ENCODE measurements around the gene LRP3.

The LRP3 gene

DNA sequence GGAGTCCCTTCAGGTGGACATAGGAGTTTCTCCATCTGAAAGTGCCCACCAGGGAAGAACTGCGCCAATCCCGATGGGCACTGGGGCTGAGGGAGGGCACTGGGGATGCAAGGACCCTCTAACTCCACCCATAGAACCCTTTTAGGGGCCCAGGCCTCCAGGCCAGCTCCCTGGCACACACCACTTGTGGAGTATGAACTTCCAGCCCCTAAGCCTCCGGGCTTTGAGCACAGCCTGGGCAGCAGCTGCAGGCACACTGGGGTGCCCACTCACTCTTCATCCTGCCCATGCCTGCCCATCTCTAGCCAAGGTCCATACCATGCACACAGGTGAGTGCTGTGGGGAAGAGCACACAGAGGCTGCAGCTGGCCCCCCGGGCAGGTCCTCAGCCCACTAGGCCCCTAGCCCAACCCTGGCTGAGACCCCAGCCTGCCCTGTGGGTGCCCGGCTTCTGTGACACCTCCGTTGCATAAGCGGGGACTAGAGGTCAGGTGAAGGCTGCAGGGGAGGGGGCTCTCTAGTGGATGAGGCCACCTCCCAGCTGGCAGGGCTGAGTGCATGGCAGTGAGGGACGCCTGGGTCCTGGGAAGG is 46.1 kb downstream of the LRP3 start:
- no peak overlapping the region for H3K27ac Mint-ChIP-seq

DNA sequence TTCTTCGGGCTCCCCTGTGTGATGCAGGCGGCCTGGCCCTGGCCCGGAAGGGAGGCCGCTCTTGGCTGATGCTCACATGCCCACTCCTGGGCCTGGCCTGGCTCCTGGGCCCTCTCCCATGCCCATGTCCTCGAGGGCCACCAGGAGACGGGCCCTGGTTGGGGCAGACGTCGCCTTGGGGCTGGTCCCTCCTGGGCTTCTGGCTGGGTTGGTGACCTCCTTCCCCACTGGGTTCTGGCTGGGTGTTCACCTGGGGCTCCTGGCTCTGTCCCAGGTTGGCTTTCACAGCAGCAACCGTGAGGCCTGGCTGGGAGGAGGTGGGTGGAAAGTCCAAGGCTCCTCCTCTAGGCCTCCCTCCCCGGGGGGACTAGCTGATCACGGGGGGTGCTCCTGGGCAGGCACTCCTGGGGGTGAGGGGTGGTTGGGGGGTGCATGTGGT is 47.0 kb downstream of the LRP3 start:
- Mint-ChIP-seq H3K4me3 (no peak overlapping the region), H3K4me1 (no peaks in the 10 kb centered on the region), H3K27ac (no peak overlapping the region), H3K36me3 (ENCODE audit: low read depth) (no peaks in the 10 kb centered on the region), H3K9me3 (no peaks in the 10 kb centered on the region), H3K27me3 (ENCODE audit: low read depth, poor library complexity) (peaks cover 37% of the 10 kb centered on the region)
- DNase-seq = no peak
- TF ChIP-seq, protein P1, sequence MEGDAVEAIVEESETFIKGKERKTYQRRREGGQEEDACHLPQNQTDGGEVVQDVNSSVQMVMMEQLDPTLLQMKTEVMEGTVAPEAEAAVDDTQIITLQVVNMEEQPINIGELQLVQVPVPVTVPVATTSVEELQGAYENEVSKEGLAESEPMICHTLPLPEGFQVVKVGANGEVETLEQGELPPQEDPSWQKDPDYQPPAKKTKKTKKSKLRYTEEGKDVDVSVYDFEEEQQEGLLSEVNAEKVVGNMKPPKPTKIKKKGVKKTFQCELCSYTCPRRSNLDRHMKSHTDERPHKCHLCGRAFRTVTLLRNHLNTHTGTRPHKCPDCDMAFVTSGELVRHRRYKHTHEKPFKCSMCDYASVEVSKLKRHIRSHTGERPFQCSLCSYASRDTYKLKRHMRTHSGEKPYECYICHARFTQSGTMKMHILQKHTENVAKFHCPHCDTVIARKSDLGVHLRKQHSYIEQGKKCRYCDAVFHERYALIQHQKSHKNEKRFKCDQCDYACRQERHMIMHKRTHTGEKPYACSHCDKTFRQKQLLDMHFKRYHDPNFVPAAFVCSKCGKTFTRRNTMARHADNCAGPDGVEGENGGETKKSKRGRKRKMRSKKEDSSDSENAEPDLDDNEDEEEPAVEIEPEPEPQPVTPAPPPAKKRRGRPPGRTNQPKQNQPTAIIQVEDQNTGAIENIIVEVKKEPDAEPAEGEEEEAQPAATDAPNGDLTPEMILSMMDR (IDR thresholded peaks at IDR 0.05) = no peak

More for the DNA sequence above, 46.1 kb downstream of the LRP3 start:
- H3K9me3 Mint-ChIP-seq = no peaks in the 10 kb centered on the region
- no peaks in the 10 kb centered on the region for H3K36me3 Mint-ChIP-seq (ENCODE audit: low read depth)
- DNase-seq = no peak
- H3K4me3 Mint-ChIP-seq = no peak overlapping the region
- TF ChIP-seq, protein P1 (IDR thresholded peaks at IDR 0.05) = no peak
- H3K4me1 Mint-ChIP-seq = no peaks in the 10 kb centered on the region
- peaks cover 41% of the 10 kb centered on the region for H3K27me3 Mint-ChIP-seq (ENCODE audit: low read depth, poor library complexity)

DNA sequence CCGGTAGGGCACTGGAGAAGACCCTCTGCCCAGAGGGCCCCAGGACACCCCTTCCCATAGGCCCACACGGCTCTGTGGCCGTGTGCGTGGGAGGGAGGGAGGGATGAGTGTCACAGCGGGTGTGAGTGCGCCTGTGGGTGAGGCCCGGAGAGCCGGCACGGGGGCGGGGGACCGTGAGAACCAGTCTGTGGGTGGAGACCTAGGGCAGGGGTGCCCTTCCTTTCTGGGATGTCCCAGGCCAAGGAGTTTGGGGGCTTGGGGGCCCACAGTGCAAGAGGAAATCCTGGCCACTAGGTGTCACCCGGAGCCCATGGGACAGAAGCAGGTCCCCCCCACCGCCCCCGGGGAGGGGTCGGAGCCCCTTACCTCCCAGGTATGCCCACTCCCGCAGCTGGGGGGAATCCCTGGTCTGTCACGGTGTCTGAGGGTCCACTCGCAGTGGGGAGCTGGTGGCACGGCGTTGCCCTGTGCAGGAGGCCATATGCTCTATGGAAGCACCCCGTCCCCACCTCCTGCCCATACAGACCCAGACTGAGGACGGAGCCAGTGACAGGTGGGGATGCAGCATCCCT is 47.5 kb downstream of the LRP3 start:
- peak; percentile 47 for DNase-seq
- H3K9me3 Mint-ChIP-seq = no peaks in the 10 kb centered on the region
- H3K27me3 Mint-ChIP-seq (ENCODE audit: low read depth, poor library complexity) = peaks cover 37% of the 10 kb centered on the region
- no peaks in the 10 kb centered on the region for H3K36me3 Mint-ChIP-seq (ENCODE audit: low read depth)
- H3K4me3 Mint-ChIP-seq = no peak overlapping the region
- no peaks in the 10 kb centered on the region for H3K4me1 Mint-ChIP-seq
- TF ChIP-seq, protein P1 (IDR thresholded peaks at IDR 0.05) = peak; percentile 55
- H3K27ac Mint-ChIP-seq = no peak overlapping the region

DNA sequence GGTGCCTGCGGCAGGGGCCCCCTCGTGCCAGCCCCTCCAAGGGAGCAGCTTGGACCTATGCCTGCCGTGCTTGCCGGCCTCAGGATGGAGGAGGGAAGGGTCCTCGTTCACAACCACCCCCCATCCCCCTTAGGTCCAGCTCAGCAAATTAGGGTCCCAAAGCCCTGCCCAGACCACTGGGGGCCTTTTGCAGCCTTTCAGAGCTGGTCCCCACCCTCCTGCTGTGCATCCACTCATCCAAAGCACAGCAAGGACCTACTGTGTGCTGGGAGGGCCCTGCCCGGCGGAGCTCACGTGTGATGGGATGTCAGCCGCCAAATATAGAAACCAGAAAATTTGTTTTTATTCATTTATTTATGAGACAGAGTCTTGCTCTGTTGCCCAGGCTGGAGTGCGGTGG is 48.0 kb downstream of the LRP3 start:
- H3K4me1 Mint-ChIP-seq = no peaks in the 10 kb centered on the region
- H3K27me3 Mint-ChIP-seq (ENCODE audit: low read depth, poor library complexity) = peaks cover 37% of the 10 kb centered on the region
- no peaks in the 10 kb centered on the region for H3K36me3 Mint-ChIP-seq (ENCODE audit: low read depth)
- H3K27ac Mint-ChIP-seq = no peak overlapping the region
- no peak for DNase-seq
- H3K4me3 Mint-ChIP-seq = no peak overlapping the region
- TF ChIP-seq, protein P1 (IDR thresholded peaks at IDR 0.05) = no peak
- no peaks in the 10 kb centered on the region for H3K9me3 Mint-ChIP-seq

DNA sequence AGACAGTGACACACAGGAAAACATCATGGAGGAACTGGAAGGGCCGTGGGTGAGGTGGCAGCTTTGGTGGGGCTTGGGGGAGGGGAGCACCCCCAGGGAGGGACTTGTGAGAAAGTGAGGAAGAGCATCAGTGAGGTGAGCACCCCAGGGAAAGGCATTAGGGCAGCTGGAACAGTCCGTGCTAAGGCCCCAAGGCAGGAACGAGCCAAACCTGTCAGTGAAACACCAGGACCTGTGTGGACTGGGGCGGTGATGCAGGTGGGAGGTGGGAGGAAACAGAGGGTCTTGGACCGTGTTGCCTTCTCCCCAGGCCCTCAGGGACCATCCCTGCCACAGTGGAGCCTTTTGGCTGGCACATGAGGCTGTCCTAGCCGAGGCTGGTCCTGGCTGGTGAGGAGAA is 48.8 kb downstream of the LRP3 start:
- Mint-ChIP-seq H3K27ac (no peak overlapping the region), H3K9me3 (no peaks in the 10 kb centered on the region), H3K27me3 (ENCODE audit: low read depth, poor library complexity) (peaks cover 30% of the 10 kb centered on the region), H3K4me1 (no peaks in the 10 kb centered on the region), H3K36me3 (ENCODE audit: low read depth) (no peaks in the 10 kb centered on the region), H3K4me3 (no peak overlapping the region)
- DNase-seq = no peak
- TF ChIP-seq, protein P1 (IDR thresholded peaks at IDR 0.05) = no peak
